ENCODE data around the gene AARS1. TPM values are rescaled to one million over a fixed set of nuclear protein-coding genes. Genes with fewer than 3 reads are reported as not detected.
"Not testable (repeated sequence)": the region's sequence is repeated elsewhere in the genome, so short reads cannot be mapped to it uniquely, and the experiment has no call there.

Gene AARS1
- total RNA-seq, 1 experiment from 2014 or later = 174 TPM

DNA sequence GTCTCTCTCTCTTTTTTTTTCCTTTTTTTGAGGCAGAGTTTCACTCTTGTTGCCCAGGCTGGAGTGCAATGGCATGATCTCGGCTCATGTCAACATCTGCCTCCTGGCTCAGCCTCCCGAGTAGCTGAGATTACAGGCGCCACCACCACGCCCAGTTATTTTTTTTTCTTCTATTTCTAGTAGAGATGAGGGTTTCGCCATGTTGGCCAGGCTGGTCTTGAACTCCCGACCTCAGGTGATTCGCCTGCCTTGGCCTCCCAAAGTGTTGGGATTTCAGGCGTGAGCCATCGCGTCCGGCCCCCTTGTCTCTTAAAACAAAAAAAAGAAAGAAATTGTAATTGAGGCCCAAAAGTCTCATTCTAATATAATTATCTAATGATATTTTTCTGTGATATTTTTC lies 2.8 kb upstream of the AARS1 start:
- H3K4me3 ChIP-seq, H3K9me3 ChIP-seq, DNase-seq, H3K36me3 ChIP-seq, H3K27me3 ChIP-seq: not testable (repeated sequence)

DNA sequence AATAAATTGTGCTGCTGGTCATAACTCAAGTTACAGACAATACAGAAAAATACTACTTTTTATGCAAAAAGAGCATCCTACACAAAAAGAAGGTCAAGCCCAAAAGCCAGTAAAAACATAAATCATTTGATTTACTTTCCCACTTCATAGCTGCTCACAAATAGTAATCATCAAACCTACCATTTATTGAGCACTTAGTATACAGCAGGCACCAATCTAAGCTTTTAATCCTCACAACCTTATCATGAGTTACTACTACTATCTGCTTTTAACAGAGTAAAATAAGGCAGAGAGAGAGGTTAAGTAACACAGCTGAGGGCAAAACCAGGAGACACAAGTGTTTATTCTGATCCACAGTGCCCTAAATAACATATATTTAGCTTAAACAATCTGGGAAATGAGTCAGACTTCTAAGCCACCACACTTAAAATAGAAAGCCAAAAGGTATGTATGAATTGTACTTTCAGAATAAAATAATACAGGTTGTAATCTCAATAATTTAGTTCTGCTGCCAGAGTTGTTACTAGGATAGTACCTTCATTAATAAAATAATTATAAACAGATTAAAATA lies 1.7 kb upstream of the AARS1 start:
- H3K27me3 ChIP-seq = no peaks in the 10 kb centered on the region
- DNase-seq = no peak
- no peaks in the 10 kb centered on the region for H3K9me3 ChIP-seq
- no peak overlapping the region for H3K4me3 ChIP-seq
- peaks cover 3% of the 10 kb centered on the region; the same call in 1 of the 2 replicates for H3K36me3 ChIP-seq

DNA sequence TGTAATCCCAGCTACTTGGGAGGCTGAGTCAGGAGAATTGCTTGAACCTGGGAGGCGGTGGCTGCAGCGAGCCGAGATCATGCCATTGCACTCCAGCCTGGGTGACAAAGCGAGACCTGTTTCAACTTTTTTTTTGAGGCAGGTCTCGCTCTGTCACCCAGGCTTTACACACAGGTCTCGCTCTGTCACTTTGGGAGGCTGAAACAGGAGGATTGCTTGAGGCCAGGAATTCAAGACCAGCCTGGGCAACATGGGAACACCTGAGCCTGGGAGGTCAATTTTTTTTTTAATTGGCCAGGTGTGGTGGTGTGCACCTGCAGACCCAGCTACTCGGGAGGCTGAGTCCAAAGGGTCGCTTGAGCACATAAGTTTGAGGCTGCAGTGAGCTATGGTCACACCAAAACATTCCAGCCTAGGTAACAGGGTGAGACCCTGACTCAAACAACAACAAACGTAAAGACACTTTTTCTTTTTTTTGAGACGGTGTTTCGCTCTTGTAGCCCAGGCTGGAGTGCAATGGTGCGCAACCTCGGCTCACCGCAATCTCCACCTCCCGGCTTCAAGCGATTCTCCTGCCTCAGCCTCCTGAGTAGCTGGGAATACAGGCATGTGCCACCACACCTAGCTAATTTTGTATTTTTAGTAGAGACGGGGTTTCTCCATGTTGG lies 1.9 kb downstream of the AARS1 start:
- H3K36me3 ChIP-seq = peaks cover 29% of the 10 kb centered on the region
- H3K9me3 ChIP-seq, DNase-seq, H3K27me3 ChIP-seq: not testable (repeated sequence)
- peak overlapping the region; percentile 72 for H3K4me3 ChIP-seq

DNA sequence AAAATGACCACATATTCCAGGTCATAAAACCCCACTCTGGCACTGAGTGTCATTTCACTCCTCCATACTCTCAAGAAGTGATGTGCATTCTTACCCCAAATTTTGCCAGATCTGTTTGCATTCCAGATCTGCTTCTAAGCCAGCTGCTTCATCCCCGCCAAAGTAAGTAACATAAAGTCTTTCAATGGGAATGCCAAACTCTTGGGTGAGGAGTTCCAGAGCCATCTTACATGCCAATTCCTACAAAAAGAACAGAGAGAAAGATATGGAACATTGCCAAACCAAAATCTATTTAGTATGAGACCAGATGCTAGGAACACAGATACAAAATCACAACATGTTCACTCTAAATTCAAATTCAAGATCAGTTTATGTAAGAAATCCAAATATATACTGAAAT lies 12.9 kb downstream of the AARS1 start:
- H3K4me3 ChIP-seq = no peak overlapping the region
- H3K27me3 ChIP-seq = no peaks in the 10 kb centered on the region
- peaks cover 45% of the 10 kb centered on the region for H3K36me3 ChIP-seq
- DNase-seq = no peak
- no peaks in the 10 kb centered on the region for H3K9me3 ChIP-seq

DNA sequence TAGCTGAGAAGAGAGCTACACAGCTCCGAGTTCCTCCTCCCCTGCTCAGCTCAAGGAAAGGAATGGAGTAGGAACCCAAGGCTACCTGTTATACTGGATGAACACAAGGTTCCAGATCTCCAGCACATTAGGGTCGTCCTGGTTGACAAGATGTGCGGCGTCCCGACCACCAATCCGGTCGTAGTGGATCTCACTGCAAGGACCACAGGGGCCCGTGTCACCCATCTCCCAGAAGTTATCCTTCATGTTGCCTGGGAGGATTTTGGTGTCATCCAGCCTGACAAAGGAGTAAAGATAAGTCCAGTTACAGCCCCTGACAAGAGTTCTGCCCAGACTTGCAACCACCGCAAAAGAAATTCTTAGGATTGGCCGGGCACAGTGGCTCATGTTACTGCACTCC lies 17.6 kb downstream of the AARS1 start:
- Histone ChIP-seq H3K27me3 (no peaks in the 10 kb centered on the region), H3K4me3 (no peak overlapping the region), H3K36me3 (peaks cover 52% of the 10 kb centered on the region), H3K9me3 (no peaks in the 10 kb centered on the region)
- no peak for DNase-seq

DNA sequence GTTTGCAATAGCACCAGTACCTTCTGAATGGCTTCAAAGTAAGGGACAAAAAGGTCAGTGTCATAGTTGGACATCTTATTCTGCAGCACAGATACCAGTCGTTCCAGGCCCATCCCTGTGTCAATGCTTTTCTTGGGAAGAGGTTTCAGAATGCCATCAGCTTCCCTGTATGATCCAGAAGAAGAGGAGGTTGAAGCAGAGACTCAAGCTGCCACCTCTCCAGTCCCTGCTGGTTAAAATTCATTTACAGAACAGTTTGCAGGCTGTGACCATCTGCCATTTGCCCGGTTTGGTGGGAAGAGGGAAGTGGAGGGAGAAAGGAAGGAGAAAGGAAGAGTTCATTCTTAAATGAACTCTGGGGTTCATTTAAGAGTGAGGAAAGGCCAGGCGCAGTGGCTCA lies 19.1 kb downstream of the AARS1 start:
- Histone ChIP-seq H3K27me3 (no peaks in the 10 kb centered on the region), H3K36me3 (peaks cover 51% of the 10 kb centered on the region), H3K4me3 (no peak overlapping the region), H3K9me3 (no peaks in the 10 kb centered on the region)
- DNase-seq = no peak

DNA sequence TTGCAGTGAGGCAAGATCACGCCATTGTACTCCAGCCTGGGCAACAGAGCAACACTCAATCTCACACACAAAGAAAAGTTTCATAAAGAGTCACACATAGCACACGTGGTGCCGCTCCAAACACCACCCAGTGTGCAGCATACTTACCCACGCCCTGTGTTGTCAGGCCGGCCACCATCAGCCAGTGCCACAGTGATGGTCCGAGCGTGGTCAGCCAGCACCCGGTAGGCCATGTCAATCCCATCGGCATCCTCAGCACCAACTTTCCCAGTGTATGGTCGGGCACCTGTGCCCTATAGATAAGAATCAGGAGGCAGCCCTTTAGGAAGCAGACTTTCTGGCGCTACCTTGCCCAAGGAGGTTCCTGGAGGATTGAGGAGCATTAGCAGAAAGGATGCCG lies 19.8 kb downstream of the AARS1 start:
- H3K9me3 ChIP-seq = no peaks in the 10 kb centered on the region
- DNase-seq = no peak
- no peak overlapping the region for H3K4me3 ChIP-seq
- no peaks in the 10 kb centered on the region for H3K27me3 ChIP-seq
- peaks cover 54% of the 10 kb centered on the region for H3K36me3 ChIP-seq

DNA sequence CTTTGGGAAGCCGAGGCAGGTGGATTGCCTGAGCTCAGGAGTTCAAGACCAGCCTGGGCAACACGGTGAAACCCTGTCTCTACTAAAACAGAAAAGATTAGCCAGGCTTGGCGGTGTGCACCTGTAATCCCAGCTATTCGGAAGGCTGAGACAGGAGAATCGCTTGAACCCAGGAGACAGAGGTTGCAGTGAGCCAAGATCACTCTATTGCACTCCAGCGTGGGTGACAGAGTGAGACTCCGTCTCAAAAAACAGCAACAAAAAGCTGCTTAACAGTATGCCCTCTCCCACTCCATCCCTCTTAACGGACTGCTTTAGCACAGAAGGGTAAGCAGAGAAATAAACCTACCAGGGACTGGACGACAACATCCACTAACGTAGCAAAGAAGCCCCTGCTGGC lies 21.4 kb downstream of the AARS1 start:
- not testable (repeated sequence) for H3K27me3 ChIP-seq, H3K9me3 ChIP-seq, H3K4me3 ChIP-seq, DNase-seq
- peaks cover 59% of the 10 kb centered on the region for H3K36me3 ChIP-seq

DNA sequence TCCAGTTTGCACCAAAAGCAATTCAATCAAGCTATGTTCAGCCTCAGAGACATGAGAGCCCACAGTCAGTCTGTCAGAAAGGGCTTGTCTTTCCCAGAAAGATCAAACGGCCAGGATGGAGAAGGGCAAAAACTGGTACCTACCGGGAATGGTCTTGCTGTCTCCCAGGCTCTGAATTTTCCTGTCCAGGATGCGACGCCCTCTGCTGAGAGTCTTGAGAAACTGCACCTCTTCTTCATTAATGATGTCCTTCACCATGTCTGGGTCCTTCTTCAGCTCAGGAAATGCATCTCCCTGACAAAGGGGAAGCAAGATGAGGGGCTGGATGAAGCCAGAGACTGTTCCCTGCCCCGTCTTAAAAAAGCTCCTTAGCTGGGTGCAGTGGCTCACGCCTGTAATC lies 21.8 kb downstream of the AARS1 start:
- DNase-seq = no peak
- Histone ChIP-seq H3K27me3 (no peaks in the 10 kb centered on the region), H3K9me3 (no peaks in the 10 kb centered on the region), H3K36me3 (peaks cover 56% of the 10 kb centered on the region), H3K4me3 (no peak overlapping the region)

DNA sequence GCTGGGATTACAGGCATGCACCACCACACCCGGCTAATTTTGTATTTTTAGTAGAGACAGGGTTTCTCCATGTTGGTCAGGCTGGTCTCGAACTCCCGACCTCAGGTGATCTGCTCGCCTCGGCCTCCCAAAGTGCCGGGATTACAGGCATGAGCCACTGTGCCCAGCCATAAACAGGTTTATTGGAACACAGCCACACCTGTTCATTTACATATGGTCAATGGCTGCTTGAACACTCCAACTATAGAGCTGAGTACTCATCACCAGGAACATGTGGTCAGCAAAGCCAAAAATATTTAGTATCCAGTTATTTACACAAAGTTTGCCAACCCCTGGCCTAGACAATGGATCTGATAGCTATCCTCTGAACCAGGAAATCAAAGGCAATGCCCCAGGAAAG lies 29.4 kb downstream of the AARS1 start:
- not testable (repeated sequence) for H3K27me3 ChIP-seq, DNase-seq, H3K9me3 ChIP-seq, H3K4me3 ChIP-seq
- H3K36me3 ChIP-seq = peaks cover 63% of the 10 kb centered on the region

DNA sequence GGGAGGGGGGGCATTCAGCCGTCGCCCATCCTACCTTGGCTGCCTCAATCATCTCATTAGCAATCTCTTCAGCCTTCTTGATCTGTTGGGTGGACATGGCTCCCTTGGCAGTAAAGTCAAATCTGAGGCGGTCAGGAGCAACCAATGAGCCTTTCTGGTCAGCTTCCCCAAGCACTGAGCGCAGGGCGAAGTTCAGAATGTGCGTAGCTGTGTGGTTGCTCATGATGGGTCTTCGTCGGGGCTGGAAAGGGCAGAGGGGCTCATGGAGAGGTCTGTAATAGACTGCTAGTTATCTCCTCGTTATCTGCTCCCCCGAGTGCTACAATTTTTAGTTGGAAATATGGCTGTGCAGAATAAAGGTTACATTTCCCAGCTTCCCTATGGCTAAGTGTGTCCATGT lies 30.4 kb downstream of the AARS1 start:
- no peak for DNase-seq
- peaks cover 60% of the 10 kb centered on the region for H3K36me3 ChIP-seq
- H3K9me3 ChIP-seq = no peaks in the 10 kb centered on the region
- no peak overlapping the region for H3K4me3 ChIP-seq
- H3K27me3 ChIP-seq = no peaks in the 10 kb centered on the region

DNA sequence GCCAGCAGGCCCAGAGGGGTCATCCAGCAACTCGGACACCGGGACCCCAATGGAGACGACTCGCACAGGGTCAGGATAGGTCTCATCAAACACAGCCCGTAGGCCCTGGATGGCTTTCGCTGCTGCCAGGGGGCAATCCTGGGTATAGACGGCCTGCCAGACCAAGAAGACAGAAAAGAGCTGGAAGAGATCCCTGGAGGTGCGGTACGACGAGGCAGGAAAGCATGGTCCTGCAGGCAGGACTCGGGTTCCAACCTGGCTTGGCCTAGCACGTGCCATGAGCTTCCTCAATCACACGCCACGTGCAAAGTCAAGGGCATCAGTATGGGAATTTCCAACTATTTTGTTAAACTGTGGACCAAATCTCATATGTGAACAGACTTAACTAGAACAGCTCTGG lies 31.2 kb downstream of the AARS1 start:
- no peak for DNase-seq
- no peaks in the 10 kb centered on the region for H3K9me3 ChIP-seq
- peaks cover 65% of the 10 kb centered on the region for H3K36me3 ChIP-seq
- H3K27me3 ChIP-seq = no peaks in the 10 kb centered on the region
- H3K4me3 ChIP-seq = no peak overlapping the region

DNA sequence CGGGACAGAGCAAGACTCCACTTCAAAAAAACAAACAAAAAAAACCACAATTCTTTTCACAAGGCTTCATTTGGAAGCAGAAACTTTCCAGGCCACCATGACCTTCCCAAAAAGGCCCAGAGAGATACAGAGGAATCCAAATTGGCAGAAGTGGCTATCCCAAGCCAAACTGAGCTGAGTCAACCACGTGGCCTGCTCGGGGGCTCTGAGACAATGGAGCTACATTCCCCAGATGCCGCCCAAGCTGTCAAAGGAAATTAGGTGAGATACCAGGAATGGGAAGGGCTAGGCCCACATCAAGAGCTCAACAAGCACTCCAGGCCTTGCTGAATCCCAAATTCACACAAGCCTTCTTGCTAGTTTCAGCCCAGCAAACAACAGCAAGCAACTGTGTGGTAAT lies 31.9 kb downstream of the AARS1 start:
- Histone ChIP-seq H3K4me3 (no peak overlapping the region), H3K36me3 (peaks cover 69% of the 10 kb centered on the region), H3K9me3 (no peaks in the 10 kb centered on the region), H3K27me3 (no peaks in the 10 kb centered on the region)
- no peak for DNase-seq

DNA sequence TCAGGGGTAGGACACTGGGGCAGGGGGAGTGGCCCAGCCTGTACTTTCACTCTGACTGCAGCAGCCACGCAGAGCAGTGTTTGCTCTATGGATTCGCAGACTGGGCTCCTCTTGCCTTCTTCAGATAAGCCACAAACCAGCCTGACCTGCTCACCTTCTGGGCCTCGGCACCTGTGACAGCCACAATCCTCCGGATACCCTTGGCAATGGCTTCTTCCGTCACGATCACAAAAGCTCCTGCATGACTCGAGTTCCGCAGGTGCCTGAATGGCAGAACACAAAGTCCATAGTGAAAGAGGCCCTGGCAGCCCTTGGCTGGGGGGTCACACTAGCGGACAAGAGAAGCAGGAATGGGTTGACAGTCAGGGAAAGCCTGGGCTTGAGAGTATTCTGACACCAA lies 33.7 kb downstream of the AARS1 start:
- H3K36me3 ChIP-seq = peaks cover 64% of the 10 kb centered on the region
- H3K4me3 ChIP-seq = no peak overlapping the region
- H3K27me3 ChIP-seq = no peaks in the 10 kb centered on the region
- H3K9me3 ChIP-seq = no peaks in the 10 kb centered on the region
- DNase-seq = no peak

DNA sequence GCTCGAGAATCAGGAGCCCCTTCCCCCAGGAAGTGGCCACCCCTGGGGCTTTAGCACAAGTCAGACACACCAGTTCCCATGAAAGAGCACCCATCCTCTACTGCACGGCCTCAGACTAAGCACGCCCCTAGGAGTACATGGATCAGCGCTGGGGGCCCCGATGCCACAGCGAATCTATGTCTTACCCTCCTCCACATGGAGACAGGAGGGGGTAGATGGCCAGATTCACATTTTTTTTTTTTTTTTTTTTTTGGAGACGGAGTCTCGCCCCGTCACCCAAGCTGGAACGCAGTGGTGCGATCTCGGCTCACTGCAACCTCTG lies 34.4 kb downstream of the AARS1 start:
- H3K36me3 ChIP-seq = peaks cover 58% of the 10 kb centered on the region
- DNase-seq = no peak
- H3K9me3 ChIP-seq = no peaks in the 10 kb centered on the region
- no peak overlapping the region for H3K4me3 ChIP-seq
- H3K27me3 ChIP-seq = no peaks in the 10 kb centered on the region

DNA sequence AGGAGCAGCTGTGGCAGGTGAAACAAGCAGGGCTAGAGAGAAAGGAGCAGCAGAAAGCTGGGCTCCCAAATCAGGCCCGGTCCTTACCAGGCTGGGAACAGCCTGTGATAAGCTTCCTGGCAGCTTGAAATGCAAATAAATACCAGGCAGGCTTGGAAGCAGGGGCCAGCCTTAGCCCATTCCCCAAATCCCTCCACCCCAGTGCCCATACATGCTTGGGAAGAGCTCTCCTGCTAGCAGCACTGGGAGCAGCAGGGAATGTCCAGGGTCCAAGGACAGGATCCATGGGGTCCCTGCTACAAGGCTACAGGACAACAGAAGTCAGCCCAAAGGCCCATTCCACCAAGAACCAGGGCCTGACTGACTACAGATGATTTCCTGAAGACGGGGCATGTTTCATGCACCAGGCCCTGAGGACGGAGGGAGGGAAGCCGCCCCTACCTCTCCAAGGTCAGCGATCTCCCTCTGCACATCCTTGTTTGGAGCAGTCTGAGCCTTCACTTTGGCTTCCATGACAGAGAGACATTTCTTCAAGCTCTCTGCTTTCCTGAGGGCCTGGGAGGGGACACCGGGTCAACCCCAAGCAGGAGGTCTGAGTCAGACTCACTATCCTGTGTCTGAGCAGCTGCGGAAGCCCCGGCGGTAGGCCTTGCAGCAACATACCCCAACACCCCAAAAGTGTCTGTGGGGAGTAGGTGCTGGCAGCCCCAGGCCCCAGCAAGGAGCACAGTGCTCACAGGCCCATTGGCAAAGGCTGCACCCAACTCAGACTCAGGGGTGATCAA lies 34.9 kb downstream of the AARS1 start:
- DNase-seq = no peak
- Histone ChIP-seq H3K27me3 (no peaks in the 10 kb centered on the region), H3K4me3 (no peak overlapping the region), H3K36me3 (peaks cover 54% of the 10 kb centered on the region), H3K9me3 (no peaks in the 10 kb centered on the region)

DNA sequence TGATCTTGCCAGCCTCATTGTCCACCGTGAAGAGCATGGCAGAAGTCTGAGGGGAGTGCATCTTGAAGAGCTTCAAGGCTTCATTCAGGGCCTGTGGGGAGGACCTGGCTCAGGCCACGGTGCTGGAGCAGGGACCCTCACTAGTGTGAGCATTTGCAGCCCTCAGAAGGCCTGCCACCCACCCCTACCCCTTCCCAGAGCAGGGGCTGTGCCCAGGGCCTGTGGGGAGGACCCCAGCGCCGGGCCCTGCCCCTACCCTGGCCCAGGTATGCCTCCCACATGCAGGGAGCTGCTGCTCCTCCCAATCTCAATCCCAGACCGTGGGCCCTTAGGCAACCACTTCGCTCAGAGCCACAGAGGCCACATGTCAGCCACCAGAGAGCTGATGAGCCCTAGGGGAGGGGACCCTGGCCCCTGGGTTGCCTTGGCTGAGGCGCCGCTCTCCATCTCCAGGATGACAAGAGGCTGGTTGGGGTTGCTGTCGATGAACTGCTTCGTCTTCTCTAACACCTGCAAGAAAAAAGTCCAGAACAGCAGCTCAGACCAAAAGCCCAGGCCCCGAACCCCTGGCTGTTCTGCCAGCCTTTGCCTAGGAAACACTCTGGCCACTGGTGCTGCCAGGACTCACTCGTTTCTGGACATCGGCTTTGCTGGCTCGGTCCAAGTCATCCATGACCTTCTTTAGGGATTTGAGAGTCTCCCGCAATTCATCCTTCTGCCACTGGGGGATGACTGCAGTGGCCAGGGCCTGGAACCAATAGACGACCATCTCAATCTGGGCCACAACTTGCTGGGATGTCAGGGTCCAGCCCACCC lies 35.8 kb downstream of the AARS1 start:
- peak; percentile 25 for DNase-seq
- Histone ChIP-seq H3K4me3 (no peak overlapping the region), H3K9me3 (no peaks in the 10 kb centered on the region), H3K36me3 (peaks cover 46% of the 10 kb centered on the region), H3K27me3 (no peaks in the 10 kb centered on the region)

Measured in MG63 (cell line).